ENCODE data around the gene MYO1B.

MYO1B gene

GRCh38 chr2:191322828-191323506 lies 77.8 kb downstream of the MYO1B start:
- DNase-seq (ENCODE audit: low read depth) = no peak

DNA sequence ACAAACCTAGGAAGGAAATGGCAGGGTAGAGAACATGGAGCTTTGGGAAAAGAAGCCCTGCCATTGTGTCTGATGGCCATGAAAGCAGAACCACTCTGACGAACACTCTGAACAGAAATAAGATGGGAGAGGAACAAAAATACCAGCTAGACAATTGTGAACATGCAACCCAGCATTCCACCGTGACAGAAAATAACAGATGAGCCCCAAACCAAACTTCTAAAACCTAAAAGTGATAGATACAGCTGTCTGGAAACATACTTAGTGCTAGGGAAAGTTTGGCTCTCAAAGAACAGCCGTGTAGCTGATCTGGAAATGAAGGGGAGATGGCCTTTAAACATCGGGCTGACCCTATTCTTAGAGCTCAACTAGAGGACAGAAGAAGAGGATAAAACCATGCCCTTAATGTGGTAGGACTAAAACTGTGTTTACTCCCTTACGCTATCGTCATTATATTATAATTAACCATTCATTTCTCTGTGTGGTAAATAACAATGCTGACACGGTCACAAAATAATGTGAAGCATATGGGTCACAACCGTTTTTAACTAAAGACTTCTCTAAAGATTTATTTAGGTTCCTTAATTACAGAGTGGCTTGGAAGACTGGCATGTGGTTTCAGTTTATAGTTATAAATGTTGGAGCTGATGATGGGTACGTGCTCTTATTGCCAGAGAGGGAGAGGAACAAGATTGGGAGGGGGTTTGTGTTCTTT lies 80.6 kb downstream of the MYO1B start:
- DNase-seq (ENCODE audit: low read depth) = no peak

DNA sequence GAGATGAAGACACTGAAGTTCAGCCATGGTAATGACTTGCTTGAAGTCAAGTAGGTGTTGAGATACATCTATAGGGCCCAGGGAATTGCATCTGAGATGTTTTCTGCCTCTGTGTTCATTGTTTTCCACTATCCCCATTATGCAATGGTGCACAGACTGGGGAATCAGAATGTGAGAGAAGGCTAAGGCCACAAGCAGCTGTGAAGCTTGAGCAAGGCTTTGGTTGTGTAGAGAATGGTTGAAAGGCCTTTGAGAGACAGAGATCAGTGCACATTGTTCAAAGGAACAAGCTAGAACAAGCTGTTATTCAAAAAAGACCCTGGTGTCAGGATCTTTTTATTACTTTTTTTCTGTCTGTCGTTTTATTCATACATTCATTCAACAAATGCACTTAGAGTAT lies 82.3 kb downstream of the MYO1B start:
- no peak for DNase-seq (ENCODE audit: low read depth)

DNA sequence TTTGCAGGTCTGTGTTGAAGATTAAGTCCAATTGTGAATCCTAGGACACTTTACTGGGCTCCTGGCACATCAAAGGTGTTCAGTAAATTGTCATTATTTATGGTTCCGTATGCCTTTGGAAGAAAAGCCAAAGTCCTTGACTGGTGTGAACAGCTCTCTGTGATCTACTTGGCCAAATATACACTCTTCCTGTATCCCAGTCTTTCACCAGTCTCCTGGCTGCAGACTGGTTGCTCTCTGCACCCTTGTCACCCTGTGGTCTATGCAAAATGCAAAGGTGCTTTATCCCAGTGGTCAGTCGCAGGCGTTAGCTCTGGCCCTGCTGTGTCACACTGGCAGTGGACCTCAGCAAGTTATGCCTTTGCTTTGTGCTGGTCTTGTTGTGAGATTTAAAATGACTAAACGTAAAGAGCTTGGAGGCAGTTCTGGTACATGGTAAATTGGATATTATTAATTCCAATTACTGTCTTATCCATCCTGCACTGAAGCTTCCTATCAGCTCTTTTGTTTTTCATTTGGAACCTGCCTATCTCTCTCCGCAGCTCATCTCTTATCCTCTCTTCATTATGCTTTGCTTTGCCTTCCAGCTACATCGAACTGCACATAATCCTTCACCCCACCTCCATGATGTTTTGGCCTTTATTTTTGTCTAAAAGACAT lies 83.1 kb downstream of the MYO1B start:
- DNase-seq (ENCODE audit: low read depth) = no peak

DNA sequence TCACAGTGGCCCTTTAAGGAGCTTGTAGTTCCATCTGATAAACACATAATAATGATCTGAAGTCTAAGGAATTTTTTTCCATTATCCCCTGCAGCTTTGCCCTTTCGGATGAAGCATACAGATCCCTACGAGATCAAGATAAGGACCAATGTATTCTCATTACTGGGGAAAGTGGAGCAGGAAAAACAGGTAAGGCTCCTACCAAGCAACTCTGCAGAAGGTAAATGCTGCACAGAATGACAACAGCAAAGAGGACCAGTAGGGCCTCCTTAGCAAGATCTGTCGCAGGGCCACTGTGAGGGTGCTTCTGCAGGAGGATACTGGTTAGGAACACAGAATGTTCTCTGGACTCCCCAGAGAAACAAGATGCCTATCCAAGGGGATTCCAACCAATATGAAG lies 84.6 kb downstream of the MYO1B start:
- DNase-seq (ENCODE audit: low read depth) = no peak

- no peak for DNase-seq (ENCODE audit: low read depth)
These were observed 88.7 kb downstream of the MYO1B start for GRCh38 chr2:191333911-191334357.

DNA sequence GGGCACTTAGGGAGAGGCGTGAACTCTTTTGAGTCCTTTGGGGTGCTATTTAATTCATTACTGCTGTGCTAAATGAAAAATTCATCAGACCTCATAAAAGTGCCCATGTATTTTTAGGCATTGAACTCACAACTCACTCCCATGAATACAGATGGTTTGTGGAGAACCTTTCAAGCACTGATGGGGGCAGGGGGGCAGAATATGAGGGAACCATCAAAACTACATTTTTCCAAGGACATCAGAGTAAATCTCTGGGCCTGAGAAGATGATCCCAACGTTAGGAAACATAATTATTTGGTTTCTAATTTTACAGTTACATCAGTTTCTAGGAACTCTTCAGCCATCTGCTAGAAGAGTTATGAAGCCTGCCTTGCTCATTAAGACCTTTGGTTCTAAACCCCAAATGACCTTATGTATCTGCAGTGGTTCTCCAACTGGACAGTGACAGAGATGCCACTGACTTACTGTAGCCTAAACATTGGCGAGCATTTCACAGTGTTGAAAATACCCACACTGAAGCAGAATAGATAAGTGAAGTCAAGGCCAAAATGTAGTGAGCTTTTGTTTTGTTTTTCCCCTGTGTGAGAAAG lies 90.8 kb downstream of the MYO1B start:
- DNase-seq (ENCODE audit: low read depth) = no peak

DNA sequence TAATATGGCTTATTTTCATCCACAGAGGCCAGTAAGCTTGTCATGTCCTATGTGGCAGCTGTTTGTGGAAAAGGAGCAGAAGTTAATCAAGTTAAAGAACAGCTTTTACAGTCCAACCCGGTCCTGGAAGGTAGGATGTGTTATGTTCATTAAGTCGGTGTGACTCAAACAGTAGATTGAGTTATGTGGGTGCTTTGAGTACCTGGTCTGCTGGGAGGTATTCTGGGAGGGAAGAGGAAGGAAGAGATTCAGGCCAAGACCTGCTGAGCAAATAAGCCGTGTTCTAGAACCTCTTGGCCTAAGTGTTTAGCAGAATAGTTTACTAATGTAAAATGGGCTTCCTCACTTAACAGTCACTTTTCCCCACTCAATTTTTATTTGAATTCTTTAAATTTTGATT lies 96.2 kb downstream of the MYO1B start:
- DNase-seq (ENCODE audit: low read depth) = no peak

GRCh38 chr2:191343796-191344338 lies 98.7 kb downstream of the MYO1B start:
- no peak for DNase-seq (ENCODE audit: low read depth)

GRCh38 chr2:191345788-191346187 lies 100.6 kb downstream of the MYO1B start:
- DNase-seq (ENCODE audit: low read depth) = no peak

GRCh38 chr2:191347154-191347553 lies 102.0 kb downstream of the MYO1B start:
- no peak for DNase-seq (ENCODE audit: low read depth)

- DNase-seq (ENCODE audit: low read depth) = no peak
These were observed 102.7 kb downstream of the MYO1B start for GRCh38 chr2:191347881-191348280.

GRCh38 chr2:191349990-191350389 lies 104.8 kb downstream of the MYO1B start:
- DNase-seq (ENCODE audit: low read depth) = no peak

DNA sequence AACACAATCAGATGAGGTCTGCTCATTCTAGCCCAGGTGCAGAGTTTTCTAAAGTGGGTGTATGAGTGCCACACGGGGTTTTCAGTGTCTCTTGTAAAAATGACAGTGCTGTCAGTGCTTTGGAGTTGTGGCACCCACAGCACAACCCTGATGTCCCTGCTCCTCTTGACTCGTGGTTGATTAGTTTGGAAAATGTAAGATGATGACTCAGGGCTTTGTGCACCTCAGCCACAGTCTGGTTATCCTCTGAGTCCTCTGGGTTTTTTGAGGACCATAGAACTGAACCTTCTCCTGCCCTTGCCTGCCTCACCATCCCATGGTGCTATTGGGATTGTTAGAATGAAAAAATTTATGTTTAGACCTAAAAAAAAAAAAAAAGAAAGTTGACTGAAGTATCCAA lies 105.6 kb downstream of the MYO1B start:
- DNase-seq (ENCODE audit: low read depth) = no peak

DNA sequence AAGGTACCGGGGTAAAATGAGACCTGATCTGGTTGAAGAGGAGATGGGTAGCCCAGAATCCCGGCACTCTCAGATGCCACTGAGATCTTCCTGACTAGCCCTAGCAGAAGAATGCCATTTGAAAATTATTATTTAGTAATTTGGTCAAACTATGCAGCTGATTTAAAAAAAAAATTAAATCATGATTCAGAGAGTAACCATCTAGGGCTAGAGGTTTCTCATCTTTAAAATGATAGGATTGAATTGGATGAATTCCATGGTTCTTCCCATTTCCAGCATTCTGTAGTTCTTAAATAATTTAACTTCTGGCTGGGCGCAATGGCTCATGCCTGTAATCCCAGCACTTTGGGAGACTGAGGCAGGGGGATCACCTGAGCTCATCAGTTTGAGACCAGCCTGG lies 106.1 kb downstream of the MYO1B start:
- no peak for DNase-seq (ENCODE audit: low read depth)

DNA sequence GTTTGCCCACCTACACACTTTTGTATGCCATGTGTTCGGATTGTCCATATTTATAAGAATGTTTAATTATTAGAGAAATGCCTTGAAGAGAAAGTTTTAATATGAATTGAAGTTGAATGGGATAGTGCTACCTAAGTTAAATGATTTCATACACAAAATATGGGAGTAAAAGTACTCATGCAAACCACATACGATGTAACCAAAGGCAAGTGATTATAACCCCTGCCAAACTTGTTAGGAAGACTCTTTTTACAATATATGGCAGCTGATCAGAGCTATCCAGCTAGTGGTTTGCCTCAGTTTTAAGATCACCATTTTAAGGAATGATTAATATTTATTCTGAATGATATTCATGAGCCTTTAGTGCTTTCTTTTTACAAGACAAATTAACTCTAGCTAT lies 106.7 kb downstream of the MYO1B start:
- DNase-seq (ENCODE audit: low read depth) = no peak

GRCh38 chr2:191352536-191352935 lies 107.3 kb downstream of the MYO1B start:
- DNase-seq (ENCODE audit: low read depth) = no peak

- DNase-seq (ENCODE audit: low read depth) = no peak
These were observed 110.1 kb downstream of the MYO1B start for GRCh38 chr2:191355170-191355758.

- no peak for DNase-seq (ENCODE audit: low read depth)
These were observed 112.5 kb downstream of the MYO1B start for GRCh38 chr2:191357678-191358077.

DNA sequence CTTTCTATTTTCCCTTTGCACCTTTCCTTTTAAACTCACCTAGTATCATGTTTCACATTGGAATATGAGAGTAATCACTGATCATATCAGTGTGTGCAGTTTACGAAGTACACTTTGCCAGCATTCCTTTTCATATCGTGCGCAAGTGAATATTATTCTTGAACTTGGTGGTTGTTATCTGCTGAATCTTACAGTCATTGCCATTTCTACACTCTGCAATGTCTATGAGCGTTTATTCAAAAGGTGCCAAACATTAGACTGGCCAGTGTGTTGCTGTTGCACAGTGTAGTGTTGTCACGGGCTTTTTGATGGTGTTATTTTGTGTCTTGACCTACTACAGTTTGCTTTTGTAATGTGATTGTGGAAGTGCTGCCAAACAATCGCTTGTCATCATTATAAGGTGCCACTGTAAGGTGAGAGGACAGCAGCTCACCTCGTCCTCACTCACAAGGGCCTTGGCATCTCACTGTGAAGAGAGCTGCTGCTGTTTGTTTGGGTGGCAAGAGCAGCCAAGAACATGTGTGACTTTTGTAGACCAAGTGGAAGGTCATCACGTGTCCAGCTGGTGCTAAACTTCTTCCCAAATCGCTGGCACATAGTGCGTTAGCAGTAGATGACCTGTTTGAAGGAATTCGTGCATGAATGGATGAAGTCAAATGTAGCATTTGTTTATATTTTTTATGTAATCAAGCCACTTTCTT lies 113.3 kb downstream of the MYO1B start:
- no peak for DNase-seq (ENCODE audit: low read depth)

GRCh38 chr2:191359133-191359532 lies 113.9 kb downstream of the MYO1B start:
- no peak for DNase-seq (ENCODE audit: low read depth)
